Measurements from ENCODE around the gene ACTBL2.
"Not testable (repeated sequence)": the region's sequence is repeated elsewhere in the genome, so short reads cannot be mapped to it uniquely, and the experiment has no call there.

Gene ACTBL2

DNA sequence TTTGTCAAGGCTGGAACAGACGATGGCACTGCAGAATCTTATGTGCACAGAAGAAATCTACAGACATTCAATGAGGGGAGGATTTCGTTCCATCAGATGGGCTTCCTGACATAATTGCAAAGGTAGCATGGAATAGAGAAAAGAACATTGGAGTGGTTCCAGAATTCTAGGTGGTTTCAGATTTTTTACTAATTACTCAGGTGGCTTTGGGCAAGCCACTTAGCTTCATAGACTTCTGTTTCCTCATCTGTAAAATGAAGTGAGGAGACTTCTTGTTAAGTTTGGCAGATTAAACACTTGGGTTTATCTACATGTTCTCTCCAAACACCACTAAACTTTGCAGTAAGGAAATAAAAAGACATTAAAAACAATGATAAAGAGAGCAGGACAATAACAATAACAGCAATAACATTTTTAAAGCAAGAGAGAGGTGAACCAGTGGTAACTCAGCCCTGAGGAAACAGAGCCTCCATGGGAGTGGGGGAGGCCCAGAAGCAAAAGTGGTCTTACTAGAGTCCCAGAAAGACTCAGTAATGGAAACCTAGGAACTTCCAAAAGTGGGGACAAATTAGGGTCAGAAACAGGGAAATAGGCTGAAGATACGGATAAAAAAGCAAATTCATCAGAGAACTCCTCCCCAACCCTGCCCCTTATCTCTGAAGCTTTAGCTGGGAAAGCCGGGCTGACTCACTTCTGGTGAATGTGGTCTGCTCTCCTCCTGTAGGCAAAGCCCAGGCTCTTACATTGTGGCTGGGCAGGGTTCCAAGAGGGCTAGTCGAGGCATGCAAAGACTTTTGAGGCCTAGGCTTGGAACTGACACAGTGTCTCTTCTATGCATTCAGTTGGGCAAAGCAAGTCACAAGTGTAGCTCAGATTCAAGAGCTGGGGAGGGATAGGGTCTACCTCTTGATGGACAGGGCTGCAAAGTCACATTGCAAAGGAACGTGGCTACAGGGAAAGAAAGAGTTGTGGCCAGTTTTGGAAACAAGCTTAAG, 11.8 kb upstream of the ACTBL2 start:
- peak; percentile 98 for DNase-seq

- DNase-seq = no peak
Measured at GRCh38 chr5:57493034-57493433, 10.4 kb upstream of the ACTBL2 start.

DNA sequence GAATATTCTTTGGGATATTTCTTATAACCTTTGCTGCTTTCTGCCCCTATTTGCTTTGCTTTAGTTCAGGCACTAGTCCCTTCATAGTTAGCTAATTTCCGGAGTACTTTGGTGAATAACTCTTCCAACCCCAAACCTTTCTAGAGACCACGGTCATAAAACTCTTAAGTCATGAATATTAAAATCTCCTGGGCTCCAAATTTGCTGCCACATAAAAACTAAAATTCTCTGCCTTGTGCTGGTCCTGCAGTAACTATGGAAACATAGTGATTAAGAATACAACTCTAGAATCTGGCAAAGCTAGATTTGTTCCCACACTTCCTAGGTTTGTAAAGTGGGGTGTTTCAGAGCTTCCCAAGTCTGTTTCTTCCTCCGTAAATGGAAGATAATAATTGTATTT, 10.0 kb upstream of the ACTBL2 start:
- DNase-seq = no peak

- DNase-seq = no peak
Measured at GRCh38 chr5:57491369-57491965, 8.9 kb upstream of the ACTBL2 start.

- peak; percentile 85 for DNase-seq
Measured at GRCh38 chr5:57488215-57488955, 5.8 kb upstream of the ACTBL2 start.

GRCh38 chr5:57486027-57486602, 3.5 kb upstream of the ACTBL2 start:
- DNase-seq = no peak

GRCh38 chr5:57478826-57479225, 3.8 kb downstream of the ACTBL2 start:
- DNase-seq = no peak

DNA sequence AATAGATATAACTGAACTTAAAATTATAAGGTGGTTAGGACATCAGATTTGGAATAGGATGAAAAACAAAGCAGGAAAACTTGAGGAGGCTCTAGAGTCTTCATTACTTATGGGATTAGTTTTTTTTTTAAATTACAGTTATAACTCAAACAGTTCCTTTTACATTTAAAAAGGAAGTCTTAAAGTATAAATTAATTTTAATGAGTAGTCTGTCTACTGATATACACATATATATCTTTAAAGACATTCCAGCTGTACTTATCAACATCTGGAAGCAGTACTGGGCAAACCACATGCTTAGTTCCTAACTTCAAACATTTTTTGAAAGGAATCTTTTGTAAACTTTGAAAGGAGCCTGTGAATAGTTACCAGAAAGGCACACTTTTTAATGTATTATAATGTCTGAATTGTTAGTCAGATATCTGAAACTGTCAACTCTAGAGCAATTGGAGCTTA, 6.0 kb downstream of the ACTBL2 start:
- no peak for DNase-seq

DNA sequence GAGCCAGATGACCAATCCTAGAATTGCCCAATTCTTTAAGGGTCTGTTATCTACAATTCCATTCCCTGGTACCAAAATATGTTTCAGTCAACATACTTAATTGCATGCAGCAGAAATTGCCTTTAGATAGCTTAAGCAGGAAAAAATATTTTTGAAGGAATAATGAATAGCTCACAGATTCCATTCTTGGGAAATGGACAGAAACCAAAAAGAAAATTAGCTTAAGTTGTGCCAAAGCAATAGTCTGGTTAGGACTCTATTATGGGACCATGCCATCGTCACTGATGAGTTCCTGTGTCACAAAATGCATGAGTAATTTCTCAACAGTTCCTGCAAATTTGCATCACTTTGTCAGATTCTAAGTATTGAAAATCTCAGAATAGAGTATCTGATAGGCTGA, 12.3 kb downstream of the ACTBL2 start:
- no peak for DNase-seq

DNA sequence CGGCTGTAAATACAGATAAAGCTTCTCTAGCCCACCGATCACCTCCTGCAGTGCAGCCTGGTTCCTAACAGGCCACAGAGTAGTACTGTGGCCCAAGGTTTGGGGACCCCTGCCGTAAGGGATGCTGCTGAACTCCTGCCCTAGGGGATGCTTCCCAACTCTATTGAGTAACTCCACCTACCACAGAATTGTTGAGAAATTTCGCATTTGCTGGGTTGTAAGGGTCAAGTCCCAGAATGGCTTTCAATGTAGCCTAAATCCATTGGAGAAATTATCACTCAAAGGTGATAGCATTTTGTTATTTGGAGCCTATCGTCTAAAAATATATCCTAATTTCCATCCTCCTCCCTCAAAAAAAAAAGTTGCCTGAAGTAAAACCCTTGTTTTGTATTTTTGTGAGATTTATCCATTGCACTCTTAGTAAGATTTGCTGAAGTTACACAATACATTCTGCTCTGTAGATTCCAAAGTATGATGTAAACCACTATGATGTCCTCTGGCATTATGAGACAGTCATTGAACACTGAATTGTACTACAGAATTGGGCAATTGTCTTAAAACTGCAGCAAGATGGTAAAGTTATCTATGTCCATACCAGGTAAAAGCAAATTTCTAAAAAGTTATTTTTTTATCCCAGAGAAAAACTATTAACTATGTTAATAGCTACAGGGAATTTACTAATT, 14.0 kb downstream of the ACTBL2 start:
- peak; percentile 70 for DNase-seq

DNA sequence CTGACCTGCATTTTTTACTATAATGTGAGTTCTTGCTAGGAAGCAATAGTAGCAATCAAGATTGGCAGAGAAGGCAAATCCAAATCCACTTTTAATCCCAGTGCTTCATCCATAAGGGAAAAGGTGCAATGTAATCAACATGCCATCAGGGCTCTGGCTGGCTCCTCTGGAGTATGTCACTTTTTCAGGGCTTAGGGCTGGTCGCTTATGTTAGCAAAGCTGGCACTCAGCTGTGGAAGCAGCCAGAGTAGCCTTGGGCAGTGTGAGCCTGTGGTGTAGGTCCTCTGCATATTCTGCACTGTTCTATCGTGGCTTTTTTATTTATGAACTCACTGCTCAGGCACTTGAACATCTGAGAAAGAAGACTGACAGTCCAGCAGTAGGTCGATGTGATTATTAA, 16.1 kb downstream of the ACTBL2 start:
- no peak for DNase-seq

GRCh38 chr5:57460056-57460455, 22.6 kb downstream of the ACTBL2 start:
- DNase-seq = not testable (repeated sequence)

GRCh38 chr5:57458443-57458842, 24.2 kb downstream of the ACTBL2 start:
- DNase-seq = no peak

DNA sequence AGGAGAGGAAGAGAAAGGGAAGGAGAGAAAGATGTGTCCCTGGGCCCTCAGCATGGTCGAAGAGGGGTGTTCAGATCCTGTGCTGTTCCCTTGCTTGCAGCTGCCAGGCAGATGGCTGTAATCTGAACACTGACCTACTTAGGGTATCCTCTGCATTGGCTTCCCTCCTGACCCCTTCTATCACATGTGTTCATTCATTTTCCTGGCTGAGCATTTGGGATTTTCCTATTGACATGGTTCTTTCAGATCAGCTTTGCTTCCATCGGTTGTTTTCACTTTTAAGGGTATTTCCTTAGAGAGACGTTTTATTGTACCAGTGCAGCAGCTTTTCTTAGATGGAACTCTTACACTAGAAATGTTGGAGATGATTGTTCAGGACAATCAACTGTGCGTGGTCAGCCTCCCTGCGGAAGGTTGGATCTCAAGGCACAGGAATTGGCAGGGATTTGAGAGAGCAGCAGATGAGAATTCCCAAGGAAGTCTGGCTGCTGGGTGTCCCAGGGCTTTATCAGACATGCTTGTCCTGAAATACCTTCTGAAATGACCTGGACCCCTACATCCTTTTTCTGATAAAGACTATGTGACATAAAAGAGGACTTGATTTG, 26.0 kb downstream of the ACTBL2 start:
- DNase-seq = no peak

GRCh38 chr5:57455511-57456455, 26.8 kb downstream of the ACTBL2 start:
- no peak for DNase-seq

DNA sequence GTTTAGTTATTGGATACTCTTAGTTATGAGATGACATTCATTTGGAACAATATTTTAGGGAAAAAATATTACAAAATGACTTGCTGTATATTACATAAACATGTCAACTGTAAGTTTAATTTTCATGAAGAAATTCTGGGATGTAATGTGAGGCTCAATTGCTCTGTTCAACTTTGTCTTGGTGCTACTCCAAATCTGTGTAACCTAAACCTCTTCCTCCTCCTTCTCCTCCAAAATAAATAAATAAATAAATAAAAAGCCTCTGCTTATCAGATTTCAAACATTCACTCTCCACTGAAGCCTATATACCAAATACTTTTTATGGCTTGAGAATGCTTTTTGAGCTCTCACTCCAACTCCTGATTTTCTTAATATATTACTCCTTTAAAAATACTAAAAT, 27.7 kb downstream of the ACTBL2 start:
- DNase-seq = no peak

DNA sequence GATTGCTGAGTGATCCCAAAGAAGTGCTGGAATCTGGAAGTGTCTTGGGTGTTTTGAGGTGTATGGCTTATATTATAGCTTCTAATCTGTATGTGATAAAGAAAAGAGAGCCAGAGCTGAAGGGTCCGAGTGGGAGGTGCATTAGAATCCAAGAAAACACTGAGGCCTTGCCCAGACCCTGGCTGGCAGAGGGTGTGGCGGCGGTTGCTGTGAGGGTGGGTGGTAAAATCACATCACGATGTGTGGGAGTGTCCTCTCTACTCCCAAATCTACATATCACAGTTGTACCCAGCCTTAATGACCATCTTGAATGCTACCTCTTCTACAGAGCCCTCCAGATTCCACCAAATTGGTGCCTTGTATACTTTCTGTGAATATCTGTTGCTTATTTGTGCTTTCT, 28.9 kb downstream of the ACTBL2 start:
- no peak for DNase-seq

GRCh38 chr5:57452885-57453284, 29.7 kb downstream of the ACTBL2 start:
- DNase-seq = no peak

GRCh38 chr5:57450991-57451876, 31.4 kb downstream of the ACTBL2 start:
- no peak for DNase-seq

DNA sequence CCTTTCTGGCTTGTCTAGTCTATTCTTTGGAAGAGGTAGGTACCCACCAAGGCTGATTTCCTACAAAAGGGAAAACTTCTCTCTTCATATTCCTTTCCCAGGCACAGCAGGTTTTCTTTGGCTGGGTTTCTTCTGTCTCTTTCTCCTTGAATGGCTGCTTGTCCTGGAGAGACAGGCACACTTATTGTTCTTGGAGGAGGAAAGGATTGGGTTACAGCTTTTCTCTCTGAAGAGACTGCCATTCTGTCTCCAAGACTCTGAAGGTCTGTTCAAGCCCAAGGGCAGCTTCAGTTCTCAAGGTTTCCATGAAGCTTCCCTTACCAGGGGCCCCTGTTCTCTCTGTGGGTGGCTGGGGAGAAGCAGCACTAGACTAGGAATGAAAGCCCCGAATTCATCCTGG, 33.9 kb downstream of the ACTBL2 start:
- DNase-seq = no peak
